Tibial artery (tissue), 4 donors: ENCODE data around the gene SORCS3.
"Not testable (repeated sequence)": the region's sequence is repeated elsewhere in the genome, so short reads cannot be mapped to it uniquely, and the experiment has no call there.

Experiments
- DNase-seq, 2 donors: peaks; one replicate each; pipeline ENCODE4 v3.0.0-alpha.2; 2019
- H3K27ac ChIP-seq, 2 donors: fragments of 200-600 bp; sonication (generic) in 1 of 2; 1 replicate in 1 of 2; 2 replicates in 1 of 2; pipeline ENCODE4 v1.5.1; 2018 to 2019; ENCODE audit warnings: mild to moderate bottlenecking in 1 of 2
- H3K27me3 ChIP-seq, 2 donors: fragments of 200-600 bp; sonication (generic) in 1 of 2; one replicate each; pipeline versions ENCODE4 v1.5.1 to v1.6.0; 2016 to 2019
- H3K36me3 ChIP-seq, 3 donors: fragments of 200-600 bp; sonication (generic) in 2 of 3; one replicate each; pipeline ENCODE4 v1.5.1; 2016 to 2019; ENCODE audit warnings: mild to moderate bottlenecking in 2 of 3
- H3K4me1 ChIP-seq, 4 donors: fragments of 200-600 bp; sonication (generic) in 2 of 4; 1 replicate in 3 of 4; 2 replicates in 1 of 4; pipeline ENCODE4 v1.5.1; 2016 to 2019
- H3K4me3 ChIP-seq, 2 donors: fragments of 200-600 bp; sonication (generic) in 1 of 2; 1 replicate in 1 of 2; 2 replicates in 1 of 2; pipeline ENCODE4 v1.5.1; 2018 to 2019; ENCODE audit warnings: mild to moderate bottlenecking in 2 of 2
- H3K9me3 ChIP-seq, 3 donors: fragments of 200-600 bp; sonication (generic) in 1 of 3; one replicate each; pipeline ENCODE4 v1.5.1; 2016 to 2019
- intact Hi-C: fragments of 100-400 bp; cut with DNase I; formaldehyde crosslinking; loops from one replicate; pipeline ENCODE4 v1.15.0; 2023; ENCODE audit warnings: low total_unique reads
- TF ChIP-seq, protein P1 (sequence below), 2 experiments: fragments of 200-600 bp in 1 of 2; fragments of 450-650 bp in 1 of 2; IDR thresholded peaks; one replicate each; pipeline ENCODE4 v1.5.1; 2017 to 2019; ENCODE audit warnings: antibody characterized with exemption in 2 of 2, mild to moderate bottlenecking in 1 of 2, moderate library complexity in 1 of 2

Gene SORCS3

DNA sequence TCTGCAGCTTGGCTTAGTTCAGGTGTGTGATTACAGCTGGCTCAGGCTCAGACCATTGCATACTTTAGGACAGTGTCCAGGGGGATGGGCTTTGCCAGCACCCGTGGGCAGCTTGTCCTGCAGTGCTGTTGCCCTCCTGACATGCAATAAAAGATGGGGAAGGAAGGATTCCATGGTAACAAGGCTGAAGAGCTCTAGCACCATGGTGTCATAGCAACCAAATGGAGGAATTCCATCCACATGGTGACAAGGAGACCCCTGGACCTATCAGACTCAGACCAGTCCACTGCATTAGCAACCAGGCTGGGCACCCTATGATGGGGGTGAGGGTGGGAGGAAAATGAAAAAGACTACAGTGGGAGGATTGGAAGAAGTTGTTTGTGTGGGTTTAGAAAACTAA, 49.9 kb downstream of the SORCS3 start:
- intact Hi-C loops, result no loop called here
- Histone ChIP-seq H3K27me3 (peaks cover 0 to 13% of the 10 kb centered on the region in 2 donors), H3K36me3 (no peaks in the 10 kb centered on the region), H3K9me3 (no peaks in the 10 kb centered on the region), H3K27ac (no peak overlapping the region), H3K4me3 (no peak overlapping the region), H3K4me1 (no peaks in the 10 kb centered on the region)
- DNase-seq, result no peak
- TF ChIP-seq, protein P1, sequence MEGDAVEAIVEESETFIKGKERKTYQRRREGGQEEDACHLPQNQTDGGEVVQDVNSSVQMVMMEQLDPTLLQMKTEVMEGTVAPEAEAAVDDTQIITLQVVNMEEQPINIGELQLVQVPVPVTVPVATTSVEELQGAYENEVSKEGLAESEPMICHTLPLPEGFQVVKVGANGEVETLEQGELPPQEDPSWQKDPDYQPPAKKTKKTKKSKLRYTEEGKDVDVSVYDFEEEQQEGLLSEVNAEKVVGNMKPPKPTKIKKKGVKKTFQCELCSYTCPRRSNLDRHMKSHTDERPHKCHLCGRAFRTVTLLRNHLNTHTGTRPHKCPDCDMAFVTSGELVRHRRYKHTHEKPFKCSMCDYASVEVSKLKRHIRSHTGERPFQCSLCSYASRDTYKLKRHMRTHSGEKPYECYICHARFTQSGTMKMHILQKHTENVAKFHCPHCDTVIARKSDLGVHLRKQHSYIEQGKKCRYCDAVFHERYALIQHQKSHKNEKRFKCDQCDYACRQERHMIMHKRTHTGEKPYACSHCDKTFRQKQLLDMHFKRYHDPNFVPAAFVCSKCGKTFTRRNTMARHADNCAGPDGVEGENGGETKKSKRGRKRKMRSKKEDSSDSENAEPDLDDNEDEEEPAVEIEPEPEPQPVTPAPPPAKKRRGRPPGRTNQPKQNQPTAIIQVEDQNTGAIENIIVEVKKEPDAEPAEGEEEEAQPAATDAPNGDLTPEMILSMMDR (IDR thresholded peaks at IDR 0.05), result no peak

DNA sequence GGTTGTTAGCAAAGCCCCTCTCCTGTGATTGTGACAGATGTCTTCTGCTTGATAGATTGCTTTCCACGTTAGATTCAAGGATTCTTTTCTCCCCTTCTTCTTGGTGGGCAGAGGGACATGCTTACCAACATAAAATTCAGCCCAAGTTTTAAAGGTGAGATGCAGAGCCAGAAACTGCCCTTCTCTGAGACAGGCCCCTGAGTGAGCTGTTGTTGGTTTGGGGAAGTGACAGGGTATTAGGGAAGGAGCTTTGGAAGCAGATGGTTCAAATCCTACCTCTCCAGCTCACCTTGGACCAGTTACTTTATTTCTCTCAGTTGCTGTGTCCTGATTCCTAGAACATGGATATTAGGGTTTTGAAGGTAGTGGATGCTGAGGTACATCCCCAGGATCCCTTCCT, 53.0 kb downstream of the SORCS3 start:
- no peak overlapping the region for H3K4me3 ChIP-seq
- DNase-seq, result no peak
- H3K27me3 ChIP-seq, result peaks cover 0 to 9% of the 10 kb centered on the region in 2 donors
- TF ChIP-seq, protein P1 (IDR thresholded peaks at IDR 0.05), result no peak
- intact Hi-C loops, result no loop called here
- H3K27ac ChIP-seq, result no peak overlapping the region
- no peaks in the 10 kb centered on the region for H3K36me3 ChIP-seq
- H3K4me1 ChIP-seq, result no peaks in the 10 kb centered on the region
- no peaks in the 10 kb centered on the region for H3K9me3 ChIP-seq

DNA sequence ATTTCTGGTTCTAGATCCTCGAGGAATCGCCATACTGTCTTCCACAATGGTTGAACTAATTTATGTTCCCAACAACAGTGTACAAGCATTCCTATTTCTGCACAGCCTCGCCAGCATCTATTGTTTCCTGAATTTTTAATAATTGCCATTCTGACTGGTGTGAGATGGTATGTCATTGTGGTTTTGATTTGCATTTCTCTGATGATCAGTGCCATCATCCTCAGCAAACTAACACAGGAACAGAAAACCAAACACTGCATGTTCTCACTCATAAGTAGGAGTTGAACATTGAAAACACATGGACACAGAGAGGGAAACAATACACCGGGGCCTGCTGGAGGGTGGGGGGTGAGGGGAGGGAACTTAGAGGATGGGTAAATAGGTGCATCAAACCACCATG, 62.2 kb downstream of the SORCS3 start:
- H3K4me1 ChIP-seq, intact Hi-C loops: not testable (repeated sequence)

DNA sequence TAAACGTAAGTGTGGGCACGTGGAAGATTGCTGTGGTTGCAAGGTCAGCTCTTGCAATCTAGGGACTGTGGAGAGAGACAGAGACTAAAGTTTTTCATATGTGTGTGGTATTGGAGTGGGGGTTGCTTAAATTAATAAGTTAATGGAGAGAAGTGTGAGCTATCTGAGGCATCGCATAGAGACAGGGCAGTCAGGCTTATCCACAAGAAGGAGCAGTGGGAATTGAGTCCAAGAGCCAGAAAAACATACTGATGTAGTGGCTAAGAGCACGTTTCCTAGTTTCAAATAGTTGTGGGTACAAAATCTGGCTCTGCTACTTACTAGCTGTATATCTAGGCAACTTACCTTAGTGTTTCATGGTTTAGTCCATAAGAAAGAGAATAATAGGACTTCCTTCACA, 65.8 kb downstream of the SORCS3 start:
- Histone ChIP-seq H3K4me3 (no peak overlapping the region), H3K27me3 (no peaks in the 10 kb centered on the region), H3K9me3 (no peaks in the 10 kb centered on the region), H3K27ac (no peak overlapping the region), H3K4me1 (no peaks in the 10 kb centered on the region), H3K36me3 (no peaks in the 10 kb centered on the region)
- intact Hi-C loops, result no loop called here
- no peak for DNase-seq
- TF ChIP-seq, protein P1 (IDR thresholded peaks at IDR 0.05), result no peak

More for the DNA sequence above, 62.2 kb downstream of the SORCS3 start:
- not testable (repeated sequence) for H3K9me3 ChIP-seq, H3K27me3 ChIP-seq, DNase-seq, H3K36me3 ChIP-seq, H3K27ac ChIP-seq, H3K4me3 ChIP-seq

DNA sequence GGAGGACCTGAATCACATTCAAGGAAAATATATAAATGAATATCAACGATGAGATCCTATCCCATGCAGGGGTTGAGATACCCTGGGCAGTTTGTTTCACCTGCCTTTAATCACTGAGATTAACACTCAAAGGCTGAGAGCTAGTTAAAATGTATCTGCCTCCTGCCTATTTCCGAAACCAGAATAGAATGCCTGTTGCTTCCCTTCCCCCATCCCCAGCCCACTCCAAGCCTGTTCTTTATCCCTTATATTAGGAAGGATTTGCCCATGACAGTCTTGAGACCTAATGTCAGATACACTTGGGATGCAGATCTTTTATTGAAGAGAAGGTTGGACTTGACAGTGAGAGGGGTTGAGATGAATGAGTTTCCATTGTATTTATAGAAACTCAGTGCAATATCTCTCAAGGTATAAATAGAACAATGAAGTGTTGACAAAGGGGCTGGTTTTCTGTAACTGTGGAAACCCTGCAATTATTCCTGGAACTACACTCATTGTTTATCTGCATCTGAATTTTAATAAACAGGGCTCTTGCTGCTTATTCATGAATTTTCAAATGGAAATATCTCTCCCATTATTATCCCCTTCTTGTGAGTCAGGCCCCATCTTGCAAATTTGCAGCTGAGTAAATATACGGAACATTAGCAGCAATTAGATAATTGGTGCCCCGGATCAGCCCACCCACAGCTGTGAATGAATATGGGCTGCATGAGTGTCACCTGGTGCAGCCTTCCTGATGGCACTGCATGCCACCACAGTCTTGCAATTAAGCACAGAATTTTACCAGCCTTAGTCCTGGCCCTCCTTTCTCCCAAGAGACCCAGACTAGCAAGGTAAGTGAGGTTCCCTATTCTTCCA, 66.7 kb downstream of the SORCS3 start:
- no peak overlapping the region for H3K27ac ChIP-seq
- no peaks in the 10 kb centered on the region for H3K4me1 ChIP-seq
- no peak overlapping the region for H3K4me3 ChIP-seq
- H3K9me3 ChIP-seq, result no peaks in the 10 kb centered on the region
- TF ChIP-seq, protein P1 (IDR thresholded peaks at IDR 0.05), result no peak
- DNase-seq, result no peak
- intact Hi-C loops, result no loop called here
- H3K27me3 ChIP-seq, result no peaks in the 10 kb centered on the region
- H3K36me3 ChIP-seq, result no peaks in the 10 kb centered on the region

DNA sequence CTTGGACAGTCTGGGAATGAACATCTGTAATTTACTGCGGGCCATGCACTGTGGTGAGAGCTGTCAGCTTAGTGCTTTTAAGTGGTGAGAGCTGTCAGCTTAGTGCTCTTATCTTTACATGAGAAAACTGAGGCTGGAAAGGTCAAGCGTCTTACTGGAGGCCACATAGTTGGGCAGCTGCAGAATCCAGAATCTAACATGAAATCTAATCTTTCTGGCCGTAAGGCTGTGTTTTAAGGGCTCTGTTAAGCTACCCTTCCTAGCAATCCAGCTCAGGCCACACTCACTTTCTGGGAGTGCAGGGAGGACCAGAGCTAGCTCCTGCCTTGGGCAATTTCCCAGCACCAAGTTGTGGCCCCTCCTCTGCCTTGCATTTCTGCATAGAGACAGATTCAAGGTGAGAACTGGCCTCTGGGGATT, 70.2 kb downstream of the SORCS3 start:
- Histone ChIP-seq H3K36me3 (no peaks in the 10 kb centered on the region), H3K27ac (no peak overlapping the region), H3K4me3 (no peak overlapping the region), H3K9me3 (no peaks in the 10 kb centered on the region), H3K4me1 (no peaks in the 10 kb centered on the region), H3K27me3 (no peaks in the 10 kb centered on the region)
- no peak for DNase-seq
- intact Hi-C loops, result no loop called here
- TF ChIP-seq, protein P1 (IDR thresholded peaks at IDR 0.05), result no peak

DNA sequence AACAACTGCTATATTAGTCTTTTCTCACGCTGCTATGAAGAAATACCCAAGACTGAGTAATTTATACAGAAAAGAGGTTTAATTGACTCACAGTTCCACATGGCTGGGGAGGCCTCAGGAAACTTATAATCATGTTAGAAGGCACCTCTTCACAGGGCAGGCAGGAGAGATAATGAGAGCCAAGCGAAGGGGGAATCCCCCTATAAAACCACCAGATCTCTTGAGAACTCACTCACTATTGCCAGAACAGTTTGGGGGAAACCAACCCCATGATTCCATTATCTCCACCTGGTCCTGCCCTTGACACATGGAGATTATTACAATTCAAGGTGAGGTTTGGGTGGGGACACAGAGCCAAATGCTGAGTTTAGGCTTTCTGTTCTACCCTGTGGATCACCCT, 89.5 kb downstream of the SORCS3 start:
- DNase-seq, H3K27ac ChIP-seq, H3K36me3 ChIP-seq, H3K27me3 ChIP-seq, H3K4me1 ChIP-seq, H3K9me3 ChIP-seq, H3K4me3 ChIP-seq, intact Hi-C loops: not testable (repeated sequence)
